ENCODE measurements around the gene CBX3. TPM values are rescaled to one million over a fixed set of nuclear protein-coding genes. Genes with fewer than 3 reads are reported as not detected.
A peak's percentile ranks its signal among the peaks of the same experiment; 100 is the strongest.

Gene CBX3
- total and polyA plus RNA-seq, 10 of the 15 experiments (the other 5 are each of a cell fraction or from before 2014, with no cell fraction given): 153 to 307 (median 225) TPM

DNA sequence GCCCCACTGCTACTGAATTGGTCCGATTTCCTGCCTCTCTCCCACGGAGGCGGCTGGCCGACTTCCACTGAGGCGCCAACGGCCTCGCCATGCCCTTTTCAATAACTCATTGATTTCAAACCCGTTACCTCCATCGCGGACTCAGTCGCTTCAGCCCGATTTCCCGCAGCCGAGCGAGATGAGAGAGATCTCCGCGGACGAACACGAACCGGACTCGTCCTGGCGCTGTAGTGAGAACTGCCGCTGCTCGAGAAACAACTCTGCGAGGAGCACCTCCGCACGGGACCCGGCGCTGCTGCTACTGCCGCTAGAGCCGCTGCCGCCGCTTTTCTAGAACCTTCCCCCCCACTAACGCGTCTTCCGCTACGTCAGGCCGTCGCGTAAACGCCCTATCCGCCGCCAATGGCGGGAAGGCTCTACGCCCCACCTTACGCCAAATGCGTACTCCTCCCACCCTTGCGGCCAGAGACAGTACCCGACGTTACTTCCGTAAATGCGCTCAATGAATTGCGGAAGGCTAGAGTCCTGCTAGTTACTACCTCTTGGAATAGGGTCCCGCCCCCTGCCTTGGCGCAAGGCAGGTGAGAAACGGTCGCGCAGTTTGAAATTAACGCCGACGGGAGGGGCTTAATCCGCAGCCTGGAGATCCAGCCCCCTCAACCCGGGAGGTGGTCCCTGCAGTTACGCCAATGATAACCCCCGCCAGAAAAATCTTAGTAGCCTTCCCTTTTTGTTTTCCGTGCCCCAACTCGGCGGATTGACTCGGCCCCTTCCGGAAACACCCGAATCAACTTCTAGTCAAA lies 900 bp upstream of the CBX3 start, which contains the start of gene HNRNPA2B1 (continued):
- TF ChIP-seq CEBPZ (IDR thresholded peaks at IDR 0.05; ENCODE audit: low read depth, low read length) (no peak), DPF2 (IDR thresholded peaks at IDR 0.05) (peak; percentile 80), ZSCAN29 (IDR thresholded peaks at IDR 0.05) (no peak), E2F4 (IDR thresholded peaks at IDR 0.05; ENCODE audit: low read depth, low read length) (no peak), ATF7 (IDR thresholded peaks at IDR 0.05; ENCODE audit: low read depth) (peak; percentile 41; the same call in 1 of the 2 replicates), BRCA1 (IDR thresholded peaks at IDR 0.05; ENCODE audit: low read depth, low read length) (no peak), POLR2AphosphoS5 (IDR thresholded peaks at IDR 0.05; ENCODE audit: low read length) (peak; percentile 100), NFYB (IDR thresholded peaks at IDR 0.05; ENCODE audit: insufficient read depth, low read depth, low read length) (no peak), HDAC6 (IDR thresholded peaks at IDR 0.05; ENCODE audit: unreplicated experiment) (peak; percentile 96), RB1 (IDR thresholded peaks at IDR 0.05; ENCODE audit: borderline replicate concordance) (no peak), ZNF217 (IDR thresholded peaks at IDR 0.05) (peak; percentile 100), KAT2A (conservative IDR thresholded peaks at IDR 0.05; ENCODE audit: control insufficient read depth, low read depth, low read length) (peak; percentile 48; the same call in 1 of the 2 replicates), NR2C2 (IDR thresholded peaks at IDR 0.05; ENCODE audit: borderline replicate concordance, control insufficient read depth, insufficient read length, low read depth) (no peak), RELB (IDR thresholded peaks at IDR 0.05; ENCODE audit: low read depth) (0 out of 2 replicates have a peak, but pooled peaks have one; percentile 4), IRF3 (IDR thresholded peaks at IDR 0.05) (peak; percentile 63)
- TF ChIP-seq, protein P1, sequence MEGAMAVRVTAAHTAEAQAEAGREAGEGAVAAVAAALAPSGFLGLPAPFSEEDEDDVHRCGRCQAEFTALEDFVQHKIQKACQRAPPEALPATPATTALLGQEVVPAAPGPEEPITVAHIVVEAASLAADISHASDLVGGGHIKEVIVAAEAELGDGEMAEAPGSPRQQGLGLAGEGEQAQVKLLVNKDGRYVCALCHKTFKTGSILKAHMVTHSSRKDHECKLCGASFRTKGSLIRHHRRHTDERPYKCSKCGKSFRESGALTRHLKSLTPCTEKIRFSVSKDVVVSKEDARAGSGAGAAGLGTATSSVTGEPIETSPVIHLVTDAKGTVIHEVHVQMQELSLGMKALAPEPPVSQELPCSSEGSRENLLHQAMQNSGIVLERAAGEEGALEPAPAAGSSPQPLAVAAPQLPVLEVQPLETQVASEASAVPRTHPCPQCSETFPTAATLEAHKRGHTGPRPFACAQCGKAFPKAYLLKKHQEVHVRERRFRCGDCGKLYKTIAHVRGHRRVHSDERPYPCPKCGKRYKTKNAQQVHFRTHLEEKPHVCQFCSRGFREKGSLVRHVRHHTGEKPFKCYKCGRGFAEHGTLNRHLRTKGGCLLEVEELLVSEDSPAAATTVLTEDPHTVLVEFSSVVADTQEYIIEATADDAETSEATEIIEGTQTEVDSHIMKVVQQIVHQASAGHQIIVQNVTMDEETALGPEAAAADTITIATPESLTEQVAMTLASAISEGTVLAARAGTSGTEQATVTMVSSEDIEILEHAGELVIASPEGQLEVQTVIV (IDR thresholded peaks at IDR 0.05; ENCODE audit: borderline replicate concordance, partially characterized antibody): peak; percentile 56

All from GM12878 (cell line).